Suprapubic skin (tissue), 3 donors: ENCODE measurements around the gene NTSR1.

Experiments
- POLR2AphosphoS5 ChIP-seq, 3 donors: sonication (generic); formaldehyde crosslinking; IDR thresholded peaks; one replicate each; pipeline ENCODE4 v1.6.1; 2017; ENCODE audit warnings: antibody characterized with exemption in 3 of 3
- TF ChIP-seq, protein P1 (sequence below), 2 donors: fragments of 200-600 bp in 1 of 2; fragments of 450-650 bp in 1 of 2; sonication (generic) in 1 of 2; IDR thresholded peaks; one replicate each; pipeline ENCODE4 v1.5.1; 2016 to 2019; ENCODE audit warnings: antibody characterized with exemption in 2 of 2, mild to moderate bottlenecking in 1 of 2, moderate library complexity in 1 of 2

DNA sequence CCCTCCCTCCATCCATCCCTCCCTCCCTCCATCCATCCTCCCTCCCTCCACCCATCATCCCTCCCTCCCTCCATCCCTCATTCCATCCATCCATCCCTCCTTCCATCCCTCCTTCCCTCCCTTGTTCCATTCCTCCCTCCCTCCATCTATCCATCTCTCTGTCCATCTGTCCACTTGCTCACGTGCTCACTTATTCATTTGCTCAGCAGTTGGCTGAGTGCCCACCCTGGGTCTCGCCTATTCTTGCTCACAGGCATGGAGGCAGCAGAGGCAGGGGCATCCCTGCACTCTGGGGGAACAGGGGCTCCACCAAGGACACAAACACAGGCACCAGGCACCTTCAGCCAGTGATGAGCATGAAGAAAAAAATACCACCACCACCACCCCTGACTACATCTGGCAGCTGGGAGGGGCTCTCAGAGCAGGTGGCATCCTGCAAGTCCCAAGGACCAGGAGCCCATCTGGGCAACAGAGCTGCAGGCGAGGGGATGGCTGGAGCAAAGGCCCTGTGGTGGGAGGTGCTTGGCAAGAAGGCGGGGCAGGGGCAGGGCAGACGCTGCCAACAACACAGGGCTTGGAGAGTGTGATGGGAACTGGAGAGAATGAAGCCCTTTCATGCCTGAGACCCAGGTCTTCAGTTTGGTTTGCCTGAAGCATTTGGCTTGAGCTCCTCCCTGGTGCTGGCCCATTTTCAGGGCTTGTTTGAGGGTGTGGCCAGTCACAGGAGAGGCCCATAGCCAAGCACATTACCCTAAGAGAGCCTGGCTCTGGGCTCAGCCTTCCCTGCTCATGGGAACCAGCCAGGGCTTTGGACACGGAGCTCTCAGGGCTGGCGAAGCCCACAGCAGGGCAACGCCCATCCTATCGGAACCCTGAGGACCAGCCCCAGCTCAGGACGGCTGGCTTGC, 47.4 kb downstream of the NTSR1 start:
- TF ChIP-seq POLR2AphosphoS5 (IDR thresholded peaks at IDR 0.05): no peak
- TF ChIP-seq, protein P1, sequence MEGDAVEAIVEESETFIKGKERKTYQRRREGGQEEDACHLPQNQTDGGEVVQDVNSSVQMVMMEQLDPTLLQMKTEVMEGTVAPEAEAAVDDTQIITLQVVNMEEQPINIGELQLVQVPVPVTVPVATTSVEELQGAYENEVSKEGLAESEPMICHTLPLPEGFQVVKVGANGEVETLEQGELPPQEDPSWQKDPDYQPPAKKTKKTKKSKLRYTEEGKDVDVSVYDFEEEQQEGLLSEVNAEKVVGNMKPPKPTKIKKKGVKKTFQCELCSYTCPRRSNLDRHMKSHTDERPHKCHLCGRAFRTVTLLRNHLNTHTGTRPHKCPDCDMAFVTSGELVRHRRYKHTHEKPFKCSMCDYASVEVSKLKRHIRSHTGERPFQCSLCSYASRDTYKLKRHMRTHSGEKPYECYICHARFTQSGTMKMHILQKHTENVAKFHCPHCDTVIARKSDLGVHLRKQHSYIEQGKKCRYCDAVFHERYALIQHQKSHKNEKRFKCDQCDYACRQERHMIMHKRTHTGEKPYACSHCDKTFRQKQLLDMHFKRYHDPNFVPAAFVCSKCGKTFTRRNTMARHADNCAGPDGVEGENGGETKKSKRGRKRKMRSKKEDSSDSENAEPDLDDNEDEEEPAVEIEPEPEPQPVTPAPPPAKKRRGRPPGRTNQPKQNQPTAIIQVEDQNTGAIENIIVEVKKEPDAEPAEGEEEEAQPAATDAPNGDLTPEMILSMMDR (IDR thresholded peaks at IDR 0.05): no peak
